NCI-H1105 (cell line): ENCODE results near the gene ZBTB5.
A peak's percentile ranks its signal among the peaks of the same experiment; 100 is the strongest.

Experiments
- DNase-seq: peaks from one replicate; lab custom pipeline; 2025; lab: John Stamatoyannopoulos, UW

ZBTB5 gene

DNA sequence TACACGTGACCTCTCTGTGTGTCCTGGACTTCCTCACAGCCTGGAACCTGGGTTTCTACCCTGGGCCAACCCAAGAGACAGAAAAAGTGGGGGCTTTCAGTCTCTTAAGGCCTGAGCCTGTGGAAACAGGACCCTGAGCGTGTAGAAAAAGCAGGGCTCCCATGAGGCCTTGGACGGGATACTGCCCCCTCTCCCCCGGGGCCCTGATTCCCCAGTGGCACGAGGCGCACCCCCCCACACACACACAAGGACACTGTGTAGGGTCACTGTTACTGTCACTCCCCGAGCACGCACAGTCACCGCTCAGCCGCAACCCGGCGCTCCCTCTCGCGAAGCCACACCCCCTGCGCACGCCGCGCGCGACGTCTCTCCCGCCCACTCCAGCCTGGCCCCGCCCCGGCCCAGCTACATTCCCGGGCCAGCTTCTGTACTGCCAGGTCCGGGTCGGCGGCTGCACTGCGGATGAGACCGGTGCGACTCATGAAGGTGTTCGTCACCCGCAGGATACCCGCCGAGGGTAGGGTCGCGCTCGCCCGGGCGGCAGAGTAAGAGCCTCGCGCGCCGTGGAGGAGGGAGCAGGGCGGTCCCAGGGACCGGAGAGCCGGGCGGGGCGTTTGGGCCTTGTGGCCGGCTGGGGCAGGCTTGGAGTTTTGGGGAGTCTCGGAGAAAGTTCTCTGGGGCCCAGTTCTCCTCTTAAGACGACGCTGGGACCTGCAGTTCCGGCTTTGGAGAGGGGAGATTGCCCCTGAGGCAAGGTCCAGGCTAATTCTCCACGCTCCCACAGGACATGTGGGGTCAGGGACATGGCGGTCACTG lies 42.8 kb downstream of the ZBTB5 start, which contains the start of gene GRHPR:
Gene GRHPR (plus strand): TSS at position 408 of the 816 bp plus-strand sequence. CDS start 55 bp downstream, at position 463.
- DNase-seq: peak; percentile 50

GRCh38 chr9:37421914-37422288 lies 43.3 kb downstream of the ZBTB5 start:
- DNase-seq: no peak

- DNase-seq: no peak
These were observed 44.7 kb downstream of the ZBTB5 start for GRCh38 chr9:37420271-37421215.

- DNase-seq: no peak
These were observed 46.0 kb downstream of the ZBTB5 start for GRCh38 chr9:37419204-37419603.

DNA sequence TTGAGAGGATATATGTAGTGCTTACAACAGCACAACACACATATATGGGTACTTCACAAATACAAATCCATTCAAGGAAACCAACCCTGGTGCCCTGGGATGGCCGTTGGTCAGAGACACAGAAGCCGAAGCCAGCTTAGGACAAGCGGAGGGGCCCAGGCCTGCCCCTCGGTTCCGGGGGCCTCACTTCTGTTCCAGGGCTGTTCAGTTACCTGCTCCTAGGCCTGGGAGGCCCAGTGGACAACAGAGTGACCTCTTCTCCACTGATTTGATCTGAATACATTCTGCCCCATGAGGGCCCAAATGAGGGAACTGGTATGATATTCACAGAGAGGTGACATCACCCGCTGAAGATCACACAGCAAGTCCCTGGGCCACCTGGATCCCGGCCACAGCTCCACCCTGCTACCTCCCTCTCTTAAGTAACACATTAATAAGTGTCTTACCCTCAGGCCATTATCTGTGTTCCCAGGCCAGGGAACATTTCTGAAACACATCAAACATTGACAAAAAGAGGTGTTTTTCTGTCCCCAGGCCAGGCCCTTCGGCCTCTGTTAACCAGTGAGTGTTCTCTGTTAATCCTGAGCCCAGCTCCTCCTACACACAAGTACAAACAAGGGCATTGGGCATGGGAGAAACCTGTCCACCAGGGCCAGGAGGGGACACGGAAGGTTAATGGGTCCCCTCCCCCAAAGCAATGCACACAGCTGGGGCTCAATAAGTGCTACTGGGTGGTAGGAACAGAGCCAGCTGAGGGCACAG lies 47.2 kb downstream of the ZBTB5 start:
- no peak for DNase-seq

DNA sequence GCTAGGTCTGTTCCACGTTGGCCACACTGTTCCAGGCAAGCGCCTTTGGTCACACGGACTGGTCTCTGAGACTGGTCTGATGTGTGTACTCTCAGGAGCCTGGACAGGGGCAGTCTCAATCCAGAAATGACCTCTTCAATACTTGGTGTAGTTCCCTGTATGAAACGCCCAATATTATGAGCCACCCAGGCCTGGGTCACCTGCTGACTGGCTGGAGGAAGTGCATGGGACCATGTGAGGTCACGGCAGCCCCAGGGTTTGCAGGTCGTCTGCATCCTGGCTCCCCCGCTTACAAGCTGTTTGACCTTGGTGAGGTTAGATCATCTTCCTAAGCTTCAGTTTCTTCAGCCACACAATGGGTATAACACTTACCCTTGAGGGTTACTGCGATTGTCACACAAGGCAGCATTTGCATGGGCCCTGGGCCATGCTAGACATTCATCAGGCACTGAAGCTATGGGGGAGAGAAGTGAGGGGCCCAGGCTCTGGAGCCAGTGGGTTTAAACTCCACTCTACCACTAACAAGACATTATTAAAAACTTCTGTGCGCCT lies 47.9 kb downstream of the ZBTB5 start:
- no peak for DNase-seq

GRCh38 chr9:37415011-37415719 lies 50.1 kb downstream of the ZBTB5 start:
- DNase-seq: peak; percentile 55

DNA sequence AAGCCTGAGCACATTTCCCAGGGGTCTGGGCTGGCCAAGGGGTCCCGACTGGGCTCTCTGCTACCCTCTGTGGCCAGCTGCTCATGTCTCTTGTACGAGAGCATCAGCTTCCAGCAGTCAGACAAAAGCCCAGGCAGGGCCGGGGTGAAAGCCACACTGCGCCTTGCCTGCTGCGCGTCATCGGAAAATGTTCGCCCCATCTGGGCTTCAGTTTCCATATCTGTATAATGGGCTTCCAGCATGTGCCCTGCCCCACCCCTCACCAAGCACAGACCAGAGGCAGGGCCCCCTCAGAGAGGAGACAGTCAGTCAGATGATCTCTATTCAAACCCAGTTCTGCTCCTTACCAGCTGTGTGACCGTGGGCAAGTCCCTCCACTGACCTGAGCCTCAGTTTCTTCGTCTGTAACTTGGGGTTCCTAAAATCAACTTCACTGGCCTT lies 50.7 kb downstream of the ZBTB5 start:
- DNase-seq: no peak

GRCh38 chr9:37413311-37413710 lies 51.9 kb downstream of the ZBTB5 start:
- no peak for DNase-seq

- no peak for DNase-seq
These were observed 52.7 kb downstream of the ZBTB5 start for GRCh38 chr9:37412431-37413151.

DNA sequence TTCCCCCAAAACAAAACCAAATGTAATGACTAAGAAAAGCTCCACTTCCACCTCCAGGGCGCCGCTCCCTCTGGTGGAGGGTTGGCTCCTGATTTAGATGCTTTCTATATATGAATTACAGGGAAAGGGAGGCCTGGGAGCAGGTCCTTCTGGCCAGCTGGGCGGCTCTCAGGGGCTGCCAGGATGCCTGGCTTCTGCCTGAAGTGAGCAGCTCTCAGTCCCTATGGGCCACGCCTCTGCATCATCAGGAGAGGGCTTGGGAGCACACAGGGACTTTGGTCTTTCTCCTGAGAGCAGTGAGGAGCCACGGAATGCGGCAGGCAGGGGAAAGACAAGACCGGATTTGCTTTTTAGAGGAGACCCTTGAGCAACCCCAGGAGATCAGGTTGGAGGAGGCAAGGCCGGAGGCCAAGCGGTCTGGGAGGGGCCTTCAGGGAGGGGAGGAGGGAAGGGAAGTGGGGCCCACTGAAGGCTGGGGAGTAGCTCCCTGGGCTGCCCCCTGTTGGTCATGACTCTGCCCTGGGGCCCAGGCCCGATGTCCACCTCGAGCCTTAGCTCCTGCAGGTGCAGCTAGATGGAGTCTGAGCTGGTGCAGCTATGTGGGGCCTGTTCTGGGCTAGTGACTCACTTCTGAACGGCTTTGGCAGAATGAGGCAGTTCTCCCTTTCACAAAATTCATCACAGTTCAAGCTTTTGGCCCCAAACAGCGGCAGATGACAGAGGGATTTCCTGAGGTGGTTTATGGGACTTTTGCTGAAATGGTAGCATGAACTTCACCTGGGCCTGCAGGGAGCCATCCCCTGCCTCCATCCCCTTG lies 54.1 kb downstream of the ZBTB5 start:
- no peak for DNase-seq

DNA sequence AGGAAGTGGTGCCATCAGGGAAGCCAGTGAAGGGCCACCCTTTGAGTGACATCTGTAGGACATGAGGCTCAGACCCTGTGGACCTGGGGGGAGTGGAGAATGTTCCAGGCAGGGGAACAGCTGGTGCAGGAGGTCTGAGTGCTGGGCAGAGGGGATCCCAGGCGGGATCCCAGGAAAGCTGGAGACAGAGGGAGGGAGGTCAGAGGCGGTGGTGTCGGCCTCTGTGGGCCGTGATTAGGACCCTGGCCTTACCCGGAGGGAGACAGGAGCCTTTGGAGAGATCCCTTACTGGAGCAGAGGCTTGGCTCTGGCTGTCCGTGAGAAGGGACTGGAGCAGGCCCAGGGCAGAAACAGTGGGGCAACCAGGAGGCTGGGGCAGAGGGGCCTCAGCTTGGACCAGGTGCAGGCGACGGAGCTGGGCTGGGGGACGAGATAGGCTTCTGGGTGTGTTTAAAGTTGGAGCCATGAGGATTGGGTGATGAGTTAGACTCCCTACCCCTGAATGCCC lies 54.8 kb downstream of the ZBTB5 start:
- DNase-seq: no peak

- DNase-seq: no peak
These were observed 56.1 kb downstream of the ZBTB5 start for GRCh38 chr9:37408933-37409710.

DNA sequence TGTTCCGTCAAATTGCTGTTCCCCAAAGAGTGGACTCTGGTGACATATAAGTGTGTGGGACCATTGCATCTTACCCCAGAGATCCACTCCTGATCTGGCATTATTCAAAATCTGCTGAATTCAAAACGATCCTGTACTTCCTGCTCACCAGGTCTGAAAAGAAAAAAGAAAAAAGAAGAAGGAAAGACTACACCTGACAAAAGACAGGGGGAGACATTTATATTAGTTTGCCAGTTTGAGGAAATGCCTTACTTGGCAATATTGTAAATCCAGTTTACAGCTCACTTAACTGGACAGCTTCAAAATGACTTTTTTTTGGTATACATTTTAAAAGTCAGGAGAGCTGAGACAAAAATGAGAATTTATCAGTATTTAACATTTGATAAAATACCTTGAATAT lies 57.8 kb downstream of the ZBTB5 start:
- no peak for DNase-seq

GRCh38 chr9:37406603-37407401 lies 58.4 kb downstream of the ZBTB5 start:
- no peak for DNase-seq

GRCh38 chr9:37405764-37406380 lies 59.4 kb downstream of the ZBTB5 start:
- no peak for DNase-seq

DNA sequence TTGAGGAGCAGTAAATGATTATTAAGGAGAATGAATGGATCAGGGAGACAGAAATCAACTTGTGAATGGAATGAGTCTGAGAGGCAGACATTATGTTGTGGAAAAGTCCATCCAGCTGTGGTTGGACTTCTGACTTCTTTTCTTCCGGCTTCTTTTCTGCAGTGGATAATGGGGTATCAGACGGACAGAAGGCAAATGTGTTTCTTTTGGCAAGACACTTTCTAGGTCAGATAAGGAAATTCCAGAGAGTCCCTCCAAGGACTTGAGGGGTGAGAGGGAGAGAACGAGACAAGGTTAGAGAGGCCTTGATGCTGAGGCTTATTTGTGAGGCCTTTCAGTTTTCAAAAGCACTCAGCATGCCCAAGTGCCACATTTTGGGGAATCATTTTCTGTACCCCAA lies 59.9 kb downstream of the ZBTB5 start:
- DNase-seq: no peak
